ENCODE measurements around the gene LRRC4. TPM values are rescaled to one million over a fixed set of nuclear protein-coding genes. Genes with fewer than 3 reads are reported as not detected.

LRRC4 gene
- total and polyA plus RNA-seq, 9 donors: 2.0 to 6.4 (median 3.8) TPM

DNA sequence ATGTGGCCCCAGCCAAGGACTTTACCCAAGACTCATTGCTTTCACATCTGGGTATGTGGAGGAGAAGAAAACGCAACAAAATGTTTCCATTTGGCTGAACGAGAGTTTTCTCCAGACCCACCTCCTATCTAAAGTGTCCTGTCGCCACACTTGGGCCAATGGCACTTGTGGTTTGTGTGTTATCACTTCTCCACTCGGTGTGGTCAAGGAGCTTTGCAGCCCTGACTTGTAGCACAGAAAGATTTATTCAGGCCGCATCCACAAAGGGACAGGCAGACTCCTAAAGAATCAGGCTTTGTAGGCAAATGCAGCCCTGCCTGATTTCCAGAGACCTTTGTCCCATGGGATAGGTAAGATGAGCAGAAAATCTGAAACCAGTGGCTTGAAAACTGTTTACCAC lies 12.8 kb upstream of the LRRC4 start:
- Histone ChIP-seq H3K36me3 (ENCODE audit: control insufficient read depth, insufficient read depth, low read length) (peaks cover 4% of the 10 kb centered on the region), H3K4me1 (ENCODE audit: control insufficient read depth, insufficient read depth, low read length) (no peaks in the 10 kb centered on the region), H3K9me3 (replicated peaks; ENCODE audit: control insufficient read depth, low read depth, low read length) (no peaks in the 10 kb centered on the region), H3K27me3 (ENCODE audit: control insufficient read depth, insufficient read depth, low read length) (no peaks in the 10 kb centered on the region), H3K27ac (ENCODE audit: low read length) (no peak overlapping the region), H3K4me3 (ENCODE audit: low read length) (no peak overlapping the region)
- no peak for DNase-seq
- WGBS (ENCODE audit: insufficient coverage): 59% methylated on average over 3 of the region's 5 CpGs

DNA sequence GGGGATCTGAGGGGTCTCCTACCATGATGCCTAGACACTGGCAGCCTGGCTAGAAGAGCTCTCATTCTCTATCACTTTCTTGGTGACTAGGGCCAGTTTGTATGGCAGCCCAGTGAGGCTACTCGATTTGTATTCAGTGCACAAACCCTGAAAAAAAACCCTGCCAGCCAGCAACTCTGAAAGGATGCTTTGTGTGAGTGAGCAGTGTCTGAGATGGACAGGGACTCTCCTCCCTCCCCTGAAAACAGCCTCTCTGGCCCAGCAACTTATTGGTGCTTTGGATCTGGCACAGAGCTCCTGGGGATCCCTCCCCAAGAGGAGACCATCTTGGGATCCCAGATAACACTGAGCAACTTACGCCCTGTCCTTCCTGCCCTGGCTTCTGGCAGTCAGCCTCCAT lies 10.8 kb upstream of the LRRC4 start:
- H3K4me1 ChIP-seq (ENCODE audit: control insufficient read depth, insufficient read depth, low read length): no peaks in the 10 kb centered on the region
- no peak overlapping the region for H3K27ac ChIP-seq (ENCODE audit: low read length)
- H3K36me3 ChIP-seq (ENCODE audit: control insufficient read depth, insufficient read depth, low read length): peaks cover 4% of the 10 kb centered on the region
- DNase-seq: no peak
- H3K9me3 ChIP-seq (replicated peaks; ENCODE audit: control insufficient read depth, low read depth, low read length): no peaks in the 10 kb centered on the region
- H3K27me3 ChIP-seq (ENCODE audit: control insufficient read depth, insufficient read depth, low read length): no peaks in the 10 kb centered on the region
- 100% methylated on average over 1 of the region's 2 CpGs for WGBS (ENCODE audit: insufficient coverage)
- no peak overlapping the region for H3K4me3 ChIP-seq (ENCODE audit: low read length)

DNA sequence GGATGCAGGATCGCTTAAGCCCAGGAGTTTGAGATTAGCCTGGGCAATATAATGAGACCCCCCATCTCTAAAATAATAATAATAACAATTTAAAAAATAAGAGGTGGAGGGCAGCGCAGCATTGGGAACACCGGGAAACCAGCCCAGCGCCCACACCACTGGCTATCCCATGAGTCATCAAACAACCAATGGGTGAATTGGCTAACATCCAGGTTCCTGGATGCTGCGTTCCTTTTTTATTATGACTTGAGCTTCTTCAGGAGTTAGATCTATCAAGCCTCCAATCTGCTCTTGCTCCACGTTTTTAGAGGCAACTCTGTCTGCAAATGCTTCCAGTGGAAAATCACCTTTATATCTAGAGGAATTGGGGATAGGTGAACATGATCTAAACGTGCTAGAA lies 10.0 kb upstream of the LRRC4 start:
- DNase-seq: no peak
- no peaks in the 10 kb centered on the region for H3K9me3 ChIP-seq (replicated peaks; ENCODE audit: control insufficient read depth, low read depth, low read length)
- H3K27ac ChIP-seq (ENCODE audit: low read length): no peak overlapping the region
- H3K36me3 ChIP-seq (ENCODE audit: control insufficient read depth, insufficient read depth, low read length): peaks cover 4% of the 10 kb centered on the region
- no peak overlapping the region for H3K4me3 ChIP-seq (ENCODE audit: low read length)
- WGBS (ENCODE audit: insufficient coverage): 100% methylated on average over 1 of the region's 7 CpGs
- no peaks in the 10 kb centered on the region for H3K27me3 ChIP-seq (ENCODE audit: control insufficient read depth, insufficient read depth, low read length)
- H3K4me1 ChIP-seq (ENCODE audit: control insufficient read depth, insufficient read depth, low read length): no peaks in the 10 kb centered on the region

DNA sequence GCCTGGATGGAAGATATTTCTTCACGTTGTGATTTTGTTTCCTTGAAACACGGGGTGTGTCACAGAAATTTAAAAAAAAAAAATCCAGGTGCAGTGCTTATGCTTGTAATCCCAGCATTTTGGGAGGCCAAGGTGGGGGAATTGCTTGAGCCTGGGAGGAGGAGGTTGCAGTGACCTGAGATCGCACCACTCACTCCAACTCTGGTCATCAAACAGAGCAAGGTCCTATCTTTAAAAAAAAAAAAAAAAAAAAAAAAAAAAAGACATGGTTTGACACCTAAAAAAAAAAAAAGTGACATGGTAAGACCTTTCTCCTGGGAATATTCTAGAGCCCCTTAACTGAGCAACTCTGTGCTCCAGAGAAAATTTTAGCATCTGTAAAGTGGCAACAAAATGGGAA lies 9.0 kb upstream of the LRRC4 start:
- no CpG with 5 or more reads among the region's 3 CpGs for WGBS (ENCODE audit: insufficient coverage)

DNA sequence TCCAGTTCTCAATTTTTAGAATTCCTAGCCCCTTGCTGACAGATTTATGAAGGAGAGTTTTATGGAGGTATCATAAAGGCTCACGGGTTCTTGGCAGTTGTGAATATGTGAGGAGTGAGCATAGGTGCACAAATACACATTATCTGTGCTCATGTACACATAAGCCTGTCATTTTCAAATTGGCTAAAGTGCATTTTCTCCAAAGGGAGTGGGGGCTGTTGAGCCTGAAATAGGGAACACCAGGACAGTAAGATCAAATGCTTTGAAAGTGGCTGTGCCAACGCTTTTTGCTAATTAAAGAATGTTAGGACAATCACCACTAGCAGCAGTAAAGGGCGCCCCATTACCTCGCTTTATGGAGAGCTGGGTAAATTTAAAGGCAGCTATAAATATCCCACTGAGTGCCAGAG lies 8.3 kb upstream of the LRRC4 start:
- Histone ChIP-seq H3K9me3 (replicated peaks; ENCODE audit: control insufficient read depth, low read depth, low read length) (no peaks in the 10 kb centered on the region), H3K27ac (ENCODE audit: low read length) (no peak overlapping the region), H3K27me3 (ENCODE audit: control insufficient read depth, insufficient read depth, low read length) (no peaks in the 10 kb centered on the region), H3K4me3 (ENCODE audit: low read length) (no peak overlapping the region), H3K4me1 (ENCODE audit: control insufficient read depth, insufficient read depth, low read length) (no peaks in the 10 kb centered on the region), H3K36me3 (ENCODE audit: control insufficient read depth, insufficient read depth, low read length) (peaks cover 4% of the 10 kb centered on the region)
- no peak for DNase-seq
- WGBS (ENCODE audit: insufficient coverage): no CpG with 5 or more reads among the region's 4 CpGs

More for the DNA sequence above, 9.0 kb upstream of the LRRC4 start:
- H3K36me3 ChIP-seq (ENCODE audit: control insufficient read depth, insufficient read depth, low read length): peaks cover 4% of the 10 kb centered on the region
- H3K4me3 ChIP-seq (ENCODE audit: low read length): no peak overlapping the region
- no peaks in the 10 kb centered on the region for H3K4me1 ChIP-seq (ENCODE audit: control insufficient read depth, insufficient read depth, low read length)
- no peaks in the 10 kb centered on the region for H3K9me3 ChIP-seq (replicated peaks; ENCODE audit: control insufficient read depth, low read depth, low read length)
- no peak overlapping the region for H3K27ac ChIP-seq (ENCODE audit: low read length)
- DNase-seq: no peak
- H3K27me3 ChIP-seq (ENCODE audit: control insufficient read depth, insufficient read depth, low read length): no peaks in the 10 kb centered on the region

DNA sequence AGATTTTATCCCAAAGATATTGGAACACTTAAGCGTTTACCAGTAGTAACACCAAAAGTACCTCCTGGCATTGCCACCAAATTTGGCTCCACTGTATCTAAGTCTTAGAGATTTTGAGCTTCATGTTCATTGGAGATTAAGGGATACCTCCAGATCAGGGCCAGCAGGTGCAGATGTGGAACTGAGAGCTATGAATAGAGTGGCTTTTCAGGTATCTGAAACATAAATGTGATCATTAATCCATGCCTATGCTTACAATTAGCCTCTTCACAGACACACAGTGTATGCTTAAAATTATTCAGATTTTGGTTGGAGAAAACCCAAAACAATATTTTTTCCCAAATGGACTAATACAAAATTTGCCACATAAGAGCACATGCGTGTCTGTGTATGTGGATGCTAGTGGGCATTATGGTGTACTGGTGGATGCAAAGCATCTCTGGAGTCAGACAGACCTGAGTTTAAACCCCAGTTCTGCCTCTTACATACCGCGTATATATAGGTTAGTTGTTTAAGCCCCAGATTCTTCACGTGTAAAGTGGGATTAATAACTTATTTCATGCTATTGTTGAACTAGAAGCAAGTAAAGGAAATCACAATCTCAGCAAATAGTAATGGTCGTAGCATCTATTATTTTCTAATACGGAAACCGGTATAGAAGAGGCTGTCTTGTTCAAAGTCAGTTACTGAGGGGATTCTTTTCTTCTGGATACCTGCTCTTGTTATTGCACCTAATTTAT lies 6.8 kb upstream of the LRRC4 start:
- DNase-seq: no peak
- peaks cover 4% of the 10 kb centered on the region for H3K27me3 ChIP-seq (ENCODE audit: control insufficient read depth, insufficient read depth, low read length)
- H3K4me3 ChIP-seq (ENCODE audit: low read length): no peak overlapping the region
- no peak overlapping the region for H3K27ac ChIP-seq (ENCODE audit: low read length)
- H3K36me3 ChIP-seq (ENCODE audit: control insufficient read depth, insufficient read depth, low read length): no peaks in the 10 kb centered on the region
- WGBS (ENCODE audit: insufficient coverage): no CpG with 5 or more reads among the region's 8 CpGs
- peaks cover 2% of the 10 kb centered on the region for H3K4me1 ChIP-seq (ENCODE audit: control insufficient read depth, insufficient read depth, low read length)
- H3K9me3 ChIP-seq (replicated peaks; ENCODE audit: control insufficient read depth, low read depth, low read length): no peaks in the 10 kb centered on the region

DNA sequence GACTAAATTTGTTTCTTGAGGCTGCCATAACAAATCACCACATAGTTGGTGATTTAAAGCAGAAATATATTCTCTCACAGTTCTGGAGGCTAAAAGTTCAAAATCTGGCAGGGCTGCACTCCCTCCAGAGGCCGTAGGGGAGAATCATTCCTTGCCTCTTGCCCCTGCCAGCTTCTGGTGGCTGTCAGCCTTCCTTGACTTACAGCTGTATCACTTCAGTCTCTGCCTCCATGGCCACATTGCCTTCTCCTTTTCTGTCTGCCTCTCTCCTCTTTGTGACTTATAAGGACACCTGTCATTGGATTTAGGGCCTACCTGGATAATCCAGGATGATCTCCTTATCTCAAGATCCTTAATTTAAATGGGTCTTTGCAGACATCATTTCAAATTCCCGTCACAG lies 5.8 kb upstream of the LRRC4 start:
- Histone ChIP-seq H3K27me3 (ENCODE audit: control insufficient read depth, insufficient read depth, low read length) (peaks cover 10% of the 10 kb centered on the region), H3K27ac (ENCODE audit: low read length) (no peak overlapping the region), H3K4me3 (ENCODE audit: low read length) (no peak overlapping the region), H3K36me3 (ENCODE audit: control insufficient read depth, insufficient read depth, low read length) (no peaks in the 10 kb centered on the region), H3K4me1 (ENCODE audit: control insufficient read depth, insufficient read depth, low read length) (peaks cover 8% of the 10 kb centered on the region), H3K9me3 (replicated peaks; ENCODE audit: control insufficient read depth, low read depth, low read length) (no peaks in the 10 kb centered on the region)
- no peak for DNase-seq
- WGBS (ENCODE audit: insufficient coverage): 69% methylated on average over 1 of the region's 2 CpGs

DNA sequence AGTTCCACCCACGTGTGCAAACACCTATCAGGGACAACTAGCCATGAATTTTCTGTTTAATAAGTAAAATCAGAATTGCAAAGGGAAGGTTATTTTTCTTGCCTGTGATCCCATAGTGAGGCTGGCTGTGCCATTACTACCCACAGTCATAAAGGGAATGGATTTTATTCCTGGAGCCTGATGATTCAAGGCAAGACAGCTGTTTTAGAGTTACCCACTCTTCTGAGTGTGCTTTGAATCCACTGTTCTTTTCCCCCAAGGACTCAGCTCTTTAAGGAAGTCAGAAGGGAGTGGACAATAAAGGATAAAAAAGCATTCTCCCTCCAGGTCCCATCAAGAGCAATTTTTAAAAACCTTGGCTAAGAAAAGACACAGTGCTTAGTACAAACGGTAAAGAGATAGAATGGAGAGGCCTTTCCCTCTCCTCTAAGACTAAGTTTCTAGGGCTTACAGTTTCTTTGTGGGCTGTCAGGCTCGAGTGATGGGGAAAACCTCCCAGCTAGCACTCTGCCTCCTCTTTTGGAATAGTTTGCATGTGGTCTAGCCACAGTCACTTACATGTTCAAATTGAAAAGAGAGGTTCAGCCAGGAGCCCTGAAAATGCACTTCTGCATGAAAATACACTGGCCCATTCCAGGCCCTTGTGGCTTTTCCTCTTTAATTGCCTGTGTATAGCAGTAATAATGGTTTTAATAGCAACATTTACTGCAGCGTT lies 5.1 kb upstream of the LRRC4 start:
- no peak for DNase-seq
- Histone ChIP-seq H3K36me3 (ENCODE audit: control insufficient read depth, insufficient read depth, low read length) (no peaks in the 10 kb centered on the region), H3K27ac (ENCODE audit: low read length) (no peak overlapping the region), H3K27me3 (ENCODE audit: control insufficient read depth, insufficient read depth, low read length) (peaks cover 10% of the 10 kb centered on the region), H3K4me1 (ENCODE audit: control insufficient read depth, insufficient read depth, low read length) (peaks cover 8% of the 10 kb centered on the region), H3K9me3 (replicated peaks; ENCODE audit: control insufficient read depth, low read depth, low read length) (no peaks in the 10 kb centered on the region), H3K4me3 (ENCODE audit: low read length) (no peak overlapping the region)
- no CpG with 5 or more reads among the region's 4 CpGs for WGBS (ENCODE audit: insufficient coverage)

DNA sequence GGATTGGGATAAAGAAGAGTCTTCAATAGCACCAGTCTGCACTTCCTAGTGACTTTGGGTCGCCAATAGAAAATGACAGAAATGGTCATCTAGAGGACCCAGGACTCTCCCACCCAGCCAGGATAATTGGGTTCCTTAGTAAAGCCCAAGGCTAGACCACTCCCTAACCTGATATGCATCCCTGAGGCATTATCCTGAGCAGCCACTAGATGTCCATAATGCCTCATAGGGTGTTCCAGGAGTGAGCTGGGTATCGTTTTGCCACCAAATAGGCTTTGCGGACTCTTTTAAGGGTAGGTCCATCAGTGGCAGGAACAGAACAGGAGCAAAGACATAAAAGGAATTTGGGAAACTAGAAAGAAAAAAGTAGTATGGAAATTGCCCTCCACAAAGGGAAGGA lies 4.5 kb upstream of the LRRC4 start:
- DNase-seq: no peak
- WGBS (ENCODE audit: insufficient coverage): 88% methylated on average over 1 of the region's 3 CpGs
- no peak overlapping the region for H3K27ac ChIP-seq (ENCODE audit: low read length)
- peaks cover 9% of the 10 kb centered on the region for H3K4me1 ChIP-seq (ENCODE audit: control insufficient read depth, insufficient read depth, low read length)
- no peak overlapping the region for H3K4me3 ChIP-seq (ENCODE audit: low read length)
- H3K9me3 ChIP-seq (replicated peaks; ENCODE audit: control insufficient read depth, low read depth, low read length): no peaks in the 10 kb centered on the region
- no peaks in the 10 kb centered on the region for H3K36me3 ChIP-seq (ENCODE audit: control insufficient read depth, insufficient read depth, low read length)
- peaks cover 10% of the 10 kb centered on the region for H3K27me3 ChIP-seq (ENCODE audit: control insufficient read depth, insufficient read depth, low read length)

DNA sequence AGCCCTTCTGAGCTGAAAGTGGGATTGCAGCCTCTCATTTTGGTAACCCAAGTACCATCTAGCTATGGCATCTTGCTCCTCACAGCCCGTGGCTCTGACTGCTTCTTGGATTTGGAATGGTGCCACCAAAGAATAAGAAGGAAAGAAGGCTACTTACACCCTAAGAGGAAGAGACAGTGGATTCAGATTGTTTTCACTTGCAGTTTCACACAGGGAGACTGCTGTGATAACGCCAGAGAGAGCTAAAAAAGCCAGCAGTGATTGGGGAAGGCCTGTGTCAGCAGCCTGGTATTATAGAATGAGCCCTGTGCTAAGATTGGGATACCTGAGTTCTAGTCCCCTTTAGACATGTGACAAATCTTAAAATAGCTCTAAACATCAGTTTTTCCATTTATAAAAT lies 3.6 kb upstream of the LRRC4 start:
- H3K27ac ChIP-seq (ENCODE audit: low read length): no peak overlapping the region
- DNase-seq: no peak
- peaks cover 13% of the 10 kb centered on the region for H3K4me1 ChIP-seq (ENCODE audit: control insufficient read depth, insufficient read depth, low read length)
- no CpG with 5 or more reads among the region's 2 CpGs for WGBS (ENCODE audit: insufficient coverage)
- H3K9me3 ChIP-seq (replicated peaks; ENCODE audit: control insufficient read depth, low read depth, low read length): no peaks in the 10 kb centered on the region
- no peaks in the 10 kb centered on the region for H3K36me3 ChIP-seq (ENCODE audit: control insufficient read depth, insufficient read depth, low read length)
- no peak overlapping the region for H3K4me3 ChIP-seq (ENCODE audit: low read length)
- H3K27me3 ChIP-seq (ENCODE audit: control insufficient read depth, insufficient read depth, low read length): peaks cover 17% of the 10 kb centered on the region

Measured in muscle of leg (tissue), 11 donors.